ENCODE measurements around the gene HAUS3. TPM values are rescaled to one million over a fixed set of nuclear protein-coding genes. Genes with fewer than 3 reads are reported as not detected.
"Not testable (repeated sequence)": the region's sequence is repeated elsewhere in the genome, so short reads cannot be mapped to it uniquely, and the experiment has no call there.

Gene HAUS3
- polyA plus RNA-seq, 1 donor (not counting 4 experiments of a cell fraction or from before 2014, with no cell fraction given), result 11.1 TPM

DNA sequence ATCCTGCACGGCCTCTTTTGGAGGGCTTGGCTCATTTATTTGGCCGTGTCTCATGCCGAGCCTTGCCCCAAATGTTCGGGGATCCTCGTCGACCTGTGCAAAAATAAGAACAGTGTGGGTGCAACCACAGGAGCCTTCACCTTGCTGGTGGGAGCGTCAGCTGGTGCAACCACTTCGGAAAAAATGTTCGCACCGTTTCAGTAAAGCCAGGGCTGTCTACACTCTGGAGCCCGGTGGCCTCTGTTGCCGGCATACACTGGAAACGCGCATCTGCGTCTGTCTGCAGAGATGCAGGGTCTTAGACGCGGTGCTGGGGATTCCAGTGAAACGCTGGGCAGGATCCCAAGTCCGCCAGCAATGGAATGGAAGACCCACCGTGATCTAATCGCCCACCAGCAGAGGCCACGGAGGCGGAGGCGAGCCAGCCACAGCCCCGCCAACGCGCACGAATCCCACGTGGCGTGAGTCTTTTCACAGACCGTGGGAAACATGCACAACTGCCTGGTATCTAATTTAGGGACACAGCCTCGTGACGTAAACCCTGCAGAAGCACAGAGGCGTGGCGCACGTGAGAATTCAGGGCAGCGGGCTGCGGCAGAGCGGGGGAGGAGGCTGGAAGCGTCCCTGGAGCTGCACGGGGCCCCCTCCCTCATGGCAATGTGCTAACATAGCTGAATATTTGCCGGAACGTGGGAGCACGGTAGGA is 33.8 kb upstream of the HAUS3 start:
- dilution Hi-C loops (cut with MboI; ENCODE audit: extremely low pct_ligation_motif_present, low sequenced_read_pairs), result no loop called here

DNA sequence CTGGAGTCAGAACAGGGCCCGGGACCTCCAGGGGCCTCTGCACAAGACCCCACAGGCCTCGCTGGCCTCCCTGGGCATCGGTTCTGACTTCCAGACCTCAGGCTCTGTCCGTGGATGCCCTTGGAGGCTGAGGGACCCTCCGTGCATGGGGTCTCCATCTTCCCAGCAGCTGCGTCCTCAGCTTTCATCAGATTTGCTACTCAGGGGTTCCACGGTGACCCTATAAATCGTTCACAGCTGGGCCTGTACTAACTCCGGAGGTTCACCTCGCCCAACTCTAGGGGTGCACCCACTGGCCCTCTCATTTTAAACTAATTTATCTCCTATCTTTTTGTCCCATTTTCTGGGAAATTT is 33.1 kb upstream of the HAUS3 start:
- H3K36me3 ChIP-seq (ENCODE audit: control insufficient read depth in 2 of 2, extremely low read depth in 1 of 2, insufficient read depth in 2 of 2, low read length in 2 of 2); H3K27me3 ChIP-seq (ENCODE audit: control insufficient read depth, extremely low read depth, insufficient read depth, low read length); H3K9ac ChIP-seq (ENCODE audit: control insufficient read depth, extremely low read depth, insufficient read depth, low read length); DNase-seq (ENCODE audit: low read depth, low spot score); FAIRE-seq; H3K4me3 ChIP-seq (ENCODE audit: control insufficient read depth in 2 of 3, extremely low read depth in 1 of 3, insufficient read depth in 2 of 3, low read depth in 1 of 3, low read length in 3 of 3); H4K20me1 ChIP-seq (ENCODE audit: control insufficient read depth, extremely low read depth, insufficient read depth, low read length); H3K4me2 ChIP-seq (ENCODE audit: control insufficient read depth, extremely low read depth, insufficient read depth, low read depth, low read length); H2AFZ ChIP-seq (ENCODE audit: control insufficient read depth, low read length); H3K9me1 ChIP-seq (ENCODE audit: control insufficient read depth, extremely low read depth, insufficient read depth, low read length); dilution Hi-C loops (cut with MboI; ENCODE audit: extremely low pct_ligation_motif_present, low sequenced_read_pairs); H3K9me3 ChIP-seq (ENCODE audit: control insufficient read depth, low read depth, low read length); H3K79me2 ChIP-seq (ENCODE audit: control insufficient read depth, insufficient read depth, low read length); H3K4me1 ChIP-seq (ENCODE audit: control insufficient read depth, extremely low read depth, insufficient read depth, low read length); H3K27ac ChIP-seq (ENCODE audit: control insufficient read depth, insufficient read depth, low read length): not testable (repeated sequence)

More for the DNA sequence above, 33.8 kb upstream of the HAUS3 start:
- DNase-seq (ENCODE audit: low read depth, low spot score), result no peak
- Histone ChIP-seq H3K79me2 (ENCODE audit: control insufficient read depth, insufficient read depth, low read length) (no peaks in the 10 kb centered on the region), H3K9ac (ENCODE audit: control insufficient read depth, extremely low read depth, insufficient read depth, low read length) (no peak overlapping the region), H3K4me2 (ENCODE audit: control insufficient read depth, extremely low read depth, insufficient read depth, low read depth, low read length) (no peak overlapping the region), H4K20me1 (ENCODE audit: control insufficient read depth, extremely low read depth, insufficient read depth, low read length) (no peaks in the 10 kb centered on the region), H3K36me3 (ENCODE audit: control insufficient read depth in 2 of 2, extremely low read depth in 1 of 2, insufficient read depth in 2 of 2, low read length in 2 of 2) (no peaks in the 10 kb centered on the region), H3K9me1 (ENCODE audit: control insufficient read depth, extremely low read depth, insufficient read depth, low read length) (no peaks in the 10 kb centered on the region), H3K4me3 (ENCODE audit: control insufficient read depth in 2 of 3, extremely low read depth in 1 of 3, insufficient read depth in 2 of 3, low read depth in 1 of 3, low read length in 3 of 3) (no peak overlapping the region), H3K9me3 (ENCODE audit: control insufficient read depth, low read depth, low read length) (no peaks in the 10 kb centered on the region), H3K27ac (ENCODE audit: control insufficient read depth, insufficient read depth, low read length) (no peak overlapping the region), H3K4me1 (ENCODE audit: control insufficient read depth, extremely low read depth, insufficient read depth, low read length) (no peaks in the 10 kb centered on the region), H3K27me3 (ENCODE audit: control insufficient read depth, extremely low read depth, insufficient read depth, low read length) (no peaks in the 10 kb centered on the region), H2AFZ (ENCODE audit: control insufficient read depth, low read length) (no peak overlapping the region)
- FAIRE-seq, result no peak
- TF ChIP-seq, protein P1, sequence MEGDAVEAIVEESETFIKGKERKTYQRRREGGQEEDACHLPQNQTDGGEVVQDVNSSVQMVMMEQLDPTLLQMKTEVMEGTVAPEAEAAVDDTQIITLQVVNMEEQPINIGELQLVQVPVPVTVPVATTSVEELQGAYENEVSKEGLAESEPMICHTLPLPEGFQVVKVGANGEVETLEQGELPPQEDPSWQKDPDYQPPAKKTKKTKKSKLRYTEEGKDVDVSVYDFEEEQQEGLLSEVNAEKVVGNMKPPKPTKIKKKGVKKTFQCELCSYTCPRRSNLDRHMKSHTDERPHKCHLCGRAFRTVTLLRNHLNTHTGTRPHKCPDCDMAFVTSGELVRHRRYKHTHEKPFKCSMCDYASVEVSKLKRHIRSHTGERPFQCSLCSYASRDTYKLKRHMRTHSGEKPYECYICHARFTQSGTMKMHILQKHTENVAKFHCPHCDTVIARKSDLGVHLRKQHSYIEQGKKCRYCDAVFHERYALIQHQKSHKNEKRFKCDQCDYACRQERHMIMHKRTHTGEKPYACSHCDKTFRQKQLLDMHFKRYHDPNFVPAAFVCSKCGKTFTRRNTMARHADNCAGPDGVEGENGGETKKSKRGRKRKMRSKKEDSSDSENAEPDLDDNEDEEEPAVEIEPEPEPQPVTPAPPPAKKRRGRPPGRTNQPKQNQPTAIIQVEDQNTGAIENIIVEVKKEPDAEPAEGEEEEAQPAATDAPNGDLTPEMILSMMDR (optimal IDR thresholded peaks at IDR 0.05 in 1 of 3, IDR thresholded peaks at IDR 0.05 in 1 of 3, conservative IDR thresholded peaks at IDR 0.05 in 1 of 3; ENCODE audit: extremely low read depth in 1 of 3, insufficient read depth in 2 of 3, low read length in 3 of 3), result no peak
- no peak for TF ChIP-seq EZH2 (IDR thresholded peaks at IDR 0.05; ENCODE audit: low read length)
